Endothelial cell of umbilical vein (primary cell): ENCODE results near the gene YWHAE. TPM values are rescaled to one million over a fixed set of nuclear protein-coding genes. Genes with fewer than 3 reads are reported as not detected.

ENCODE experiments used
- BruUV-seq: library from RNA; stranded (reverse); fragments of 400-500 nt; replicated peaks from 2 replicates; lab custom pipeline; 2021; lab: Mats Ljungman, UMichigan
- CTCF ChIA-PET: fragments of 300-600, 350-600 bp; sonication (Branson Sonifier 250); formaldehyde crosslinking; loops from one replicate; lab custom pipeline; 2021; ENCODE audit warnings: antibody characterized with exemption, inconsistent platforms; lab: Charles Lee
- POLR2A ChIA-PET: fragments of 300-600, 350-600 bp; sonication (Branson Sonifier 250); formaldehyde crosslinking; loops from one replicate; lab custom pipeline; 2021; ENCODE audit warnings: antibody characterized with exemption, inconsistent platforms; lab: Charles Lee
- DNase-seq: peaks from one replicate; pipeline ENCODE4 v3.0.0-alpha.2; 2011; ENCODE audit warnings: low read depth, low spot score
- FAIRE-seq: peaks from 2 replicates; lab custom pipeline; 2011; peaks lifted over from hg19 to GRCh38; lab: Jason Lieb, UNC
- H2AFZ ChIP-seq: 2 replicates; pipeline ENCODE4 v1.6.0; 2012; ENCODE audit warnings: low read depth, low read length, control low read depth, inconsistent platforms
- H3K27ac ChIP-seq: 2 replicates; pipeline ENCODE4 v1.5.1; 2011; ENCODE audit warnings: low read depth, mild to moderate bottlenecking, control low read depth, low read length, moderate library complexity; ENCODE audit not compliant: insufficient read depth
- H3K27me3 ChIP-seq, 2 experiments: 2 replicates each; pipeline versions ENCODE4 v1.6.0 to v1.6.1; 2011; ENCODE audit warnings: low read length in 2 of 2, mixed read lengths in 1 of 2; ENCODE audit not compliant: control insufficient read depth in 2 of 2, insufficient read depth in 2 of 2
- H3K36me3 ChIP-seq, 2 experiments: 2 replicates in 1 of 2; 3 replicates in 1 of 2; pipeline ENCODE4 v1.5.1; 2011; ENCODE audit warnings: low read length in 2 of 2, mild to moderate bottlenecking in 1 of 2, moderate library complexity in 1 of 2; ENCODE audit not compliant: control insufficient read depth in 2 of 2, insufficient read depth in 2 of 2; ENCODE audit errors: extremely low read depth in 1 of 2
- H3K4me1 ChIP-seq: 3 replicates; pipeline ENCODE4 v1.5.1; 2011; ENCODE audit warnings: mild to moderate bottlenecking, low read length; ENCODE audit not compliant: control insufficient read depth, insufficient read depth; ENCODE audit errors: extremely low read depth
- H3K4me2 ChIP-seq: 2 replicates; pipeline ENCODE4 v1.6.1; 2011; ENCODE audit warnings: low read length, control low read depth, mixed read lengths; ENCODE audit not compliant: insufficient read depth
- H3K4me3 ChIP-seq, 3 experiments: fragments of 200-600 bp in 1 of 3; sonication (generic), shearing (Covaris generic) in 1 of 3; replicated peaks in 1 of 3; 2 replicates each; pipeline ENCODE4 v1.5.1; 2011 to 2016; ENCODE audit warnings: control low read depth in 3 of 3, low read length in 3 of 3, mild to moderate bottlenecking in 2 of 3, inconsistent platforms in 1 of 3, low read depth in 1 of 3, moderate library complexity in 1 of 3; ENCODE audit not compliant: insufficient read depth in 1 of 3
- H3K79me2 ChIP-seq: 2 replicates; pipeline ENCODE4 v1.6.0; 2012; ENCODE audit warnings: low read length, inconsistent platforms; ENCODE audit not compliant: control insufficient read depth, insufficient read depth
- H3K9ac ChIP-seq: replicated peaks from 2 replicates; pipeline ENCODE3; 2011; ENCODE audit warnings: low read length, control low read depth; ENCODE audit not compliant: insufficient read depth; ENCODE audit errors: extremely low read depth
- H3K9me1 ChIP-seq: replicated peaks from 3 replicates; pipeline ENCODE4 v1.6.0; 2011; ENCODE audit warnings: mild to moderate bottlenecking, low read length; ENCODE audit not compliant: control insufficient read depth, insufficient read depth; ENCODE audit errors: extremely low read depth
- H3K9me3 ChIP-seq: replicated peaks from 2 replicates; pipeline ENCODE4 v1.5.1; 2012; ENCODE audit warnings: low read length, inconsistent platforms; ENCODE audit not compliant: control insufficient read depth, insufficient read depth
- H4K20me1 ChIP-seq: replicated peaks from 2 replicates; pipeline ENCODE3; 2011; ENCODE audit warnings: mild to moderate bottlenecking, low read length; ENCODE audit not compliant: control insufficient read depth, insufficient read depth; ENCODE audit errors: extremely low read depth
- EZH2 ChIP-seq: IDR thresholded peaks from 2 replicates; pipeline ENCODE4 v1.6.1; 2012; ENCODE audit warnings: borderline replicate concordance, low read depth, mild to moderate bottlenecking, moderate library complexity, low read length, inconsistent platforms; ENCODE audit not compliant: severe bottlenecking
- FOS ChIP-seq: IDR thresholded peaks from 2 replicates; pipeline ENCODE4 v1.6.1; 2011; ENCODE audit warnings: mild to moderate bottlenecking, low read length, moderate library complexity, borderline replicate concordance; ENCODE audit not compliant: insufficient read depth
- GATA2 ChIP-seq: IDR thresholded peaks from 2 replicates; pipeline ENCODE4 v1.7.0; 2011; ENCODE audit warnings: low read depth, mild to moderate bottlenecking, moderate library complexity, mixed read lengths, low read length; ENCODE audit not compliant: insufficient read length, insufficient read depth
- JUN ChIP-seq: IDR thresholded peaks from 2 replicates; pipeline ENCODE4 v1.6.1; 2011; ENCODE audit warnings: borderline replicate concordance, low read depth; ENCODE audit not compliant: insufficient read length, insufficient read depth
- MYC ChIP-seq: IDR thresholded peaks from one replicate; pipeline ENCODE4 v1.6.1; 2011; ENCODE audit warnings: mild to moderate bottlenecking, low read depth, low read length
- POLR2A ChIP-seq: IDR thresholded peaks from 2 replicates; pipeline ENCODE4 v1.6.1; 2012; ENCODE audit warnings: low read depth, mild to moderate bottlenecking, control low read depth, low read length
- POLR2AphosphoS5 ChIP-seq: IDR thresholded peaks from 2 replicates; pipeline ENCODE4 v1.6.1; 2012; ENCODE audit warnings: low read depth, mild to moderate bottlenecking, control low read depth, low read length, moderate library complexity; ENCODE audit not compliant: insufficient read depth
- dilution Hi-C: fragments of 300-500 bp; cut with MboI; formaldehyde crosslinking; loops from one replicate; pipeline ENCODE4 v1.15.0; 2019; ENCODE audit warnings: low sequenced_read_pairs; ENCODE audit not compliant: extremely low pct_ligation_motif_present
- intact Hi-C: fragments of 100-400 bp; cut with micrococcal nuclease; formaldehyde crosslinking; loops from one replicate; pipeline ENCODE4 v1.10.0; 2022
- polyA plus RNA-seq, 4 experiments: library from polyadenylated mRNA; depleted of rRNA in 3 of 4; stranded (reverse) in 3 of 4; unstranded in 1 of 4; fragments of >200 nt; gene quantifications; 2 replicates each; pipeline versions ENCODE4 v1.2.1 to v1.2.3, GENCODE V29; 2011 to 2012; ENCODE audit warnings: missing spikeins in 1 of 4
- total RNA-seq: library from RNA; stranded (reverse); gene quantifications from 2 replicates; pipeline ENCODE4 v1.2.3, GENCODE V29; 2021
- TF ChIP-seq, protein P1 (sequence below): IDR thresholded peaks from 2 replicates; pipeline ENCODE4 v1.6.1; 2011; ENCODE audit not compliant: insufficient read depth, insufficient read length
- TF ChIP-seq, protein P2 (sequence below), 2 donors: IDR thresholded peaks; 1 replicate in 1 of 2; 2 replicates in 1 of 2; pipeline ENCODE4 v1.5.1; 2011; ENCODE audit warnings: low read length in 2 of 2, mild to moderate bottlenecking in 2 of 2, moderate library complexity in 2 of 2, control low read depth in 1 of 2, inconsistent platforms in 1 of 2, low read depth in 1 of 2; ENCODE audit not compliant: insufficient read depth in 1 of 2; ENCODE audit errors: extremely low read depth in 1 of 2

Gene YWHAE
- total and polyA plus RNA-seq, 2 donors (not counting 3 experiments of a cell fraction or from before 2014, with no cell fraction given) = 396 to 819 TPM

DNA sequence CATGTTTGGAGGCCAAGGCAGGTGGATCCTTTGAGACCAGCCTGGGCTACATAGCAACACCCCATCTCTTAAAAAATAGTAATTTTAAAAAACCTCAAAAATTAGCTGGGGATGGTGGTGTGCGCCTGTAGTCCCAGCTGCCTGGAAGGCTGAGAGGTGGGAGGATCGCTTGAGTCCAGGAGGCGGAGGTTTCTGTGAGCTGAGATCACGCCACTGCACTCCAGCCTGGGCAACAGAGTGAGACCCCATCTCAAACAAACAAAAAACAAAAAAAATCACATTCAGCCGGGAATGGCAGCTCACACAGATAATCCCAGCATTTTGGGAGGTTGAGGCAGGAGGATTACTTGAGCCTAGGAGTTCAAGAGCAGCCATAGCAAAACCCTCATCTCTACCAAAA is 16.4 kb upstream of the YWHAE start:
- no TSS peak for BruUV-seq
- Histone ChIP-seq H3K9me3 (no peaks in the 10 kb centered on the region), H3K27ac (no peak overlapping the region), H3K4me3 (no peak overlapping the region), H3K9ac (no peak overlapping the region), H2AFZ (no peak overlapping the region), H3K4me2 (no peak overlapping the region), H3K27me3 (no peaks in the 10 kb centered on the region), H3K36me3 (peaks cover 3 to 12% of the 10 kb centered on the region in 2 experiments), H3K4me1 (peaks cover 12% of the 10 kb centered on the region), H3K79me2 (peaks cover 9% of the 10 kb centered on the region), H4K20me1 (no peaks in the 10 kb centered on the region), H3K9me1 (no peaks in the 10 kb centered on the region)
- FAIRE-seq (no peak), DNase-seq (no peak)
- ChIA-PET POLR2A (no interaction called here), CTCF (interaction anchor here (1.3 kb wide), 1 partner anchor 51 kb away, joined by 3 read pairs; no protein-coding TSS in a partner anchor)
- TF ChIP-seq, protein P1, sequence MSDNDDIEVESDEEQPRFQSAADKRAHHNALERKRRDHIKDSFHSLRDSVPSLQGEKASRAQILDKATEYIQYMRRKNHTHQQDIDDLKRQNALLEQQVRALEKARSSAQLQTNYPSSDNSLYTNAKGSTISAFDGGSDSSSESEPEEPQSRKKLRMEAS = no peak
- TF ChIP-seq MYC = no peak
- TF ChIP-seq POLR2AphosphoS5 = no peak
- TF ChIP-seq GATA2 = no peak
- TF ChIP-seq JUN = no peak
- no peak for TF ChIP-seq POLR2A
- no peak for TF ChIP-seq EZH2
- no peak for TF ChIP-seq FOS
- TF ChIP-seq, protein P2, sequence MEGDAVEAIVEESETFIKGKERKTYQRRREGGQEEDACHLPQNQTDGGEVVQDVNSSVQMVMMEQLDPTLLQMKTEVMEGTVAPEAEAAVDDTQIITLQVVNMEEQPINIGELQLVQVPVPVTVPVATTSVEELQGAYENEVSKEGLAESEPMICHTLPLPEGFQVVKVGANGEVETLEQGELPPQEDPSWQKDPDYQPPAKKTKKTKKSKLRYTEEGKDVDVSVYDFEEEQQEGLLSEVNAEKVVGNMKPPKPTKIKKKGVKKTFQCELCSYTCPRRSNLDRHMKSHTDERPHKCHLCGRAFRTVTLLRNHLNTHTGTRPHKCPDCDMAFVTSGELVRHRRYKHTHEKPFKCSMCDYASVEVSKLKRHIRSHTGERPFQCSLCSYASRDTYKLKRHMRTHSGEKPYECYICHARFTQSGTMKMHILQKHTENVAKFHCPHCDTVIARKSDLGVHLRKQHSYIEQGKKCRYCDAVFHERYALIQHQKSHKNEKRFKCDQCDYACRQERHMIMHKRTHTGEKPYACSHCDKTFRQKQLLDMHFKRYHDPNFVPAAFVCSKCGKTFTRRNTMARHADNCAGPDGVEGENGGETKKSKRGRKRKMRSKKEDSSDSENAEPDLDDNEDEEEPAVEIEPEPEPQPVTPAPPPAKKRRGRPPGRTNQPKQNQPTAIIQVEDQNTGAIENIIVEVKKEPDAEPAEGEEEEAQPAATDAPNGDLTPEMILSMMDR (IDR thresholded peaks at IDR 0.05; ENCODE audit: extremely low read depth in 1 of 2, insufficient read depth in 1 of 2, low read depth in 1 of 2, low read length in 2 of 2) = no peak
- dilution Hi-C loops = no loop called here
- intact Hi-C loops = no loop called here
